Measurements from ENCODE around the gene TAT.

GRCh38 chr16:71609066-71609465 lies 32.2 kb upstream of the TAT start:
- TF ChIP-seq POLR2A (IDR thresholded peaks at IDR 0.05; ENCODE audit: low read depth, low read length) (no peak), TAF1 (IDR thresholded peaks at IDR 0.05; ENCODE audit: borderline replicate concordance, low read depth, low read length) (no peak), POLR2AphosphoS5 (IDR thresholded peaks at IDR 0.05; ENCODE audit: low read depth, low read length) (no peak)

Measured in GM12892 (cell line).